ENCODE results near the gene WWP2. TPM values are rescaled to one million over a fixed set of nuclear protein-coding genes. Genes with fewer than 3 reads are reported as not detected.

WWP2 gene
- total RNA-seq, 6 donors from 2014 or later: 59.5 to 125 (median 82.3) TPM

GRCh38 chr16:69935278-69935711 is 173.2 kb downstream of the WWP2 start:
- H3K36me3 ChIP-seq: peaks cover 40 to 100% (median 96%) of the 10 kb centered on the region in 4 donors
- H3K27me3 ChIP-seq: no peaks in the 10 kb centered on the region
- ATAC-seq (ENCODE audit: low FRiP score in 2 of 2) (no peak), DNase-seq (peak in 1 of 2 donors; percentile 57)
- TF ChIP-seq POLR2A (IDR thresholded peaks at IDR 0.05): no peak
- no peak for TF ChIP-seq POLR2AphosphoS5 (IDR thresholded peaks at IDR 0.05)
- no peak for TF ChIP-seq EP300 (IDR thresholded peaks at IDR 0.05)
- no peak for TF ChIP-seq CTCF (IDR thresholded peaks at IDR 0.05)
- no peaks in the 10 kb centered on the region for H3K9me3 ChIP-seq
- H3K4me3 ChIP-seq: no peak overlapping the region
- H3K27ac ChIP-seq: no peak overlapping the region
- H3K4me1 ChIP-seq: no peaks in the 10 kb centered on the region
- WGBS, 2 donors: 98% methylated on average over 7 to 19 of the region's 19 CpGs

DNA sequence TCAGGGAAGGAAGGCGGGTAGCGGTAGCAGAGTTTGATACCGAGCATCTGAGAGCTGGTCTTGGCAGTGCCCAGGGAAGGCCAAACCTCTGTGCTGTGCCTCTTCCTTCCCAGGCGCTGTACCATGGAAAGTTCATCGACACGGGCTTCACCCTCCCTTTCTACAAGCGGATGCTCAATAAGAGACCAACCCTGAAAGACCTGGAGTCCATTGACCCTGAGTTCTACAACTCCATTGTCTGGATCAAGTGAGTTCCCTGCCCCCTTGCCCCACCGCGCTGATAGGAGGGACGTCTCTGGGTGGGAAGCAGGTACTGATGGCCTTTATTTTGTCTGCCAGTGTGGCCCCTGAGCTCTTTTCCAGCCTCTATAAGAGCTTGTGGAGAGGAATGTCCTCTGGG is 173.6 kb downstream of the WWP2 start:
- H3K36me3 ChIP-seq: peaks cover 40 to 100% (median 98%) of the 10 kb centered on the region in 4 donors
- ATAC-seq (ENCODE audit: low FRiP score in 2 of 2): no peak
- DNase-seq: no peak
- H3K27ac ChIP-seq: no peak overlapping the region
- H3K4me1 ChIP-seq: no peaks in the 10 kb centered on the region
- H3K9me3 ChIP-seq: no peaks in the 10 kb centered on the region
- TF ChIP-seq POLR2AphosphoS5 (IDR thresholded peaks at IDR 0.05): no peak
- no peak for TF ChIP-seq CTCF (IDR thresholded peaks at IDR 0.05)
- TF ChIP-seq POLR2A (IDR thresholded peaks at IDR 0.05): no peak
- no peak for TF ChIP-seq EP300 (IDR thresholded peaks at IDR 0.05)
- no peaks in the 10 kb centered on the region for H3K27me3 ChIP-seq
- H3K4me3 ChIP-seq: no peak overlapping the region
- 93 to 97% methylated on average over 10 of the region's 10 CpGs for WGBS, 2 donors

GRCh38 chr16:69936252-69936651 is 174.1 kb downstream of the WWP2 start:
- TF ChIP-seq CTCF (IDR thresholded peaks at IDR 0.05) (no peak), POLR2A (IDR thresholded peaks at IDR 0.05) (no peak), POLR2AphosphoS5 (IDR thresholded peaks at IDR 0.05) (no peak), EP300 (IDR thresholded peaks at IDR 0.05) (no peak)
- H3K27ac ChIP-seq: no peak overlapping the region
- no peak overlapping the region for H3K4me3 ChIP-seq
- no peaks in the 10 kb centered on the region for H3K27me3 ChIP-seq
- WGBS, 2 donors: 90 to 96% methylated on average over 16 of the region's 16 CpGs
- H3K9me3 ChIP-seq: no peaks in the 10 kb centered on the region
- DNase-seq: peak in 1 of 2 donors; percentile 56
- ATAC-seq (ENCODE audit: low FRiP score in 2 of 2): no peak
- no peaks in the 10 kb centered on the region for H3K4me1 ChIP-seq
- peaks cover 40 to 100% (median 96%) of the 10 kb centered on the region in 4 donors for H3K36me3 ChIP-seq

- H3K4me3 ChIP-seq: no peak overlapping the region
- WGBS, 2 donors: 96 to 97% methylated on average over 21 of the region's 21 CpGs
- no peaks in the 10 kb centered on the region for H3K27me3 ChIP-seq
- H3K9me3 ChIP-seq: no peaks in the 10 kb centered on the region
- TF ChIP-seq EP300 (IDR thresholded peaks at IDR 0.05) (no peak), POLR2AphosphoS5 (IDR thresholded peaks at IDR 0.05) (no peak), CTCF (IDR thresholded peaks at IDR 0.05) (no peak), POLR2A (IDR thresholded peaks at IDR 0.05) (no peak)
- peaks cover 40 to 97% (median 90%) of the 10 kb centered on the region in 4 donors for H3K36me3 ChIP-seq
- H3K4me1 ChIP-seq: peaks cover 0 to 3% (median under 1%) of the 10 kb centered on the region in 4 donors
- DNase-seq: peak in 1 of 2 donors; percentile 74
- ATAC-seq (ENCODE audit: low FRiP score in 2 of 2): no peak
- H3K27ac ChIP-seq: no peak overlapping the region
Observed at GRCh38 chr16:69936751-69937211, 174.6 kb downstream of the WWP2 start.

DNA sequence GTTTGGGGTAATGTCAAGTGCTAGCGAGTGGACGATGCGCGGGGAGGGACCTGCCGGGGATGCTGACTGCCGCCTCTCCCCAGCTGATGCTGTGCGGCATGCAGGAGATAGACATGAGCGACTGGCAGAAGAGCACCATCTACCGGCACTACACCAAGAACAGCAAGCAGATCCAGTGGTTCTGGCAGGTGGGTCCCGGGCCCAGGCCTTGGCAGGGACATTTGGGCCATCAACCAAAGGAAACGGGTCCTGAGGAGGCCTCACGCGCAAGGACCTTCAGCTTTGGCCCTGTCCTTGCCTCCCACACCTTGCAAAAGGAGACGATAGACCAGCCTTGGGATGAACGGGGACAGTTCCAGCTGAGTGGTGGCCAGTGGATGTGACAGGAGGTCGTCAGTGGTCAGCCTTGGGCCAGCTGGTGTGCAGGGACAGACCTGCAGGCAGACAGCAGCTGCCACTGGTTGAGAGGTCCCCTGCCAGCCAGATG is 175.4 kb downstream of the WWP2 start:
- Histone ChIP-seq H3K27me3 (no peaks in the 10 kb centered on the region), H3K4me3 (no peak overlapping the region), H3K9me3 (no peaks in the 10 kb centered on the region), H3K27ac (no peak overlapping the region), H3K4me1 (peaks cover 0 to 8% (median 3%) of the 10 kb centered on the region in 4 donors), H3K36me3 (peaks cover 36 to 89% (median 83%) of the 10 kb centered on the region in 4 donors)
- no peak for ATAC-seq (ENCODE audit: low FRiP score in 2 of 2)
- peak in 1 of 2 donors; percentile 51 for DNase-seq
- WGBS, 2 donors: 82 to 90% methylated on average over 13 to 16 of the region's 16 CpGs
- TF ChIP-seq POLR2AphosphoS5 (IDR thresholded peaks at IDR 0.05) (no peak), CTCF (IDR thresholded peaks at IDR 0.05) (no peak), POLR2A (IDR thresholded peaks at IDR 0.05) (no peak), EP300 (IDR thresholded peaks at IDR 0.05) (no peak)

All from upper lobe of left lung (tissue), 6 donors.